Dendritic cell treated with granulocyte-macrophage colony-stimulating factor and Interleukin-4, amounts not matched to agents 40 ng/mL and 50 ng/mL, for 4 days (primary cell): Measurements from ENCODE around the gene ANKRD63.

Experiments
- H3K27ac Mint-ChIP-seq: one replicate; pipeline ENCODE4 v1.8.0; 2022; ENCODE audit warnings: mild to moderate bottlenecking, mixed read lengths
- H3K27me3 Mint-ChIP-seq: one replicate; pipeline ENCODE4 v1.8.0; 2022; ENCODE audit warnings: mild to moderate bottlenecking, mixed read lengths
- H3K36me3 Mint-ChIP-seq: one replicate; pipeline ENCODE4 v1.8.0; 2022; ENCODE audit warnings: low read depth, mixed read lengths
- H3K4me1 Mint-ChIP-seq: one replicate; pipeline ENCODE4 v1.8.0; 2022; ENCODE audit warnings: low read depth, mixed read lengths
- H3K4me3 Mint-ChIP-seq: one replicate; pipeline ENCODE4 v1.8.0; 2022; ENCODE audit warnings: mild to moderate bottlenecking, moderate library complexity, mixed read lengths
- H3K9me3 Mint-ChIP-seq: one replicate; pipeline ENCODE4 v1.8.0; 2022; ENCODE audit warnings: mixed read lengths
- intact Hi-C: fragments of 100-400 bp; cut with micrococcal nuclease; formaldehyde crosslinking; loops from one replicate; pipeline ENCODE4 v1.15.0; 2022

Gene ANKRD63

GRCh38 chr15:40274350-40275274 is 8.3 kb downstream of the ANKRD63 start:
- peaks cover 13% of the 10 kb centered on the region for H3K27me3 Mint-ChIP-seq

GRCh38 chr15:40273428-40273827 is 9.4 kb downstream of the ANKRD63 start:
- H3K27me3 Mint-ChIP-seq = peaks cover 2% of the 10 kb centered on the region
- peaks cover 38% of the 10 kb centered on the region for H3K4me1 Mint-ChIP-seq
- no peaks in the 10 kb centered on the region for H3K36me3 Mint-ChIP-seq
- no peaks in the 10 kb centered on the region for H3K9me3 Mint-ChIP-seq
- H3K27ac Mint-ChIP-seq = no peak overlapping the region
- intact Hi-C loops = no loop called here
- no peak overlapping the region for H3K4me3 Mint-ChIP-seq

More at GRCh38 chr15:40274350-40275274, 8.3 kb downstream of the ANKRD63 start:
- no peaks in the 10 kb centered on the region for H3K9me3 Mint-ChIP-seq
- H3K27ac Mint-ChIP-seq = peak overlapping the region; percentile 64
- intact Hi-C loops = loop anchor here (1.0 kb wide), 2 partner anchors 57 to 229 kb away; no protein-coding TSS in a partner anchor
- peaks cover 50% of the 10 kb centered on the region for H3K4me1 Mint-ChIP-seq
- no peak overlapping the region for H3K4me3 Mint-ChIP-seq
- no peaks in the 10 kb centered on the region for H3K36me3 Mint-ChIP-seq

GRCh38 chr15:40272485-40273056 is 10.3 kb downstream of the ANKRD63 start:
- Mint-ChIP-seq H3K4me1 (peaks cover 30% of the 10 kb centered on the region), H3K9me3 (no peaks in the 10 kb centered on the region), H3K4me3 (no peak overlapping the region), H3K27ac (no peak overlapping the region), H3K27me3 (peaks cover 2% of the 10 kb centered on the region), H3K36me3 (no peaks in the 10 kb centered on the region)
- intact Hi-C loops = no loop called here

- Mint-ChIP-seq H3K27me3 (peaks cover 2% of the 10 kb centered on the region), H3K9me3 (no peaks in the 10 kb centered on the region), H3K36me3 (no peaks in the 10 kb centered on the region), H3K4me1 (peaks cover 24% of the 10 kb centered on the region), H3K27ac (no peak overlapping the region), H3K4me3 (no peak overlapping the region)
- intact Hi-C loops = no loop called here
Measured at GRCh38 chr15:40271685-40272484, 11.0 kb downstream of the ANKRD63 start.

GRCh38 chr15:40270246-40270995 is 12.4 kb downstream of the ANKRD63 start:
- Mint-ChIP-seq H3K4me1 (peaks cover 16% of the 10 kb centered on the region), H3K4me3 (no peak overlapping the region), H3K27me3 (peaks cover 2% of the 10 kb centered on the region), H3K9me3 (no peaks in the 10 kb centered on the region), H3K36me3 (no peaks in the 10 kb centered on the region), H3K27ac (peak overlapping the region; percentile 0)
- intact Hi-C loops = no loop called here

GRCh38 chr15:40269604-40270003 is 13.3 kb downstream of the ANKRD63 start:
- H3K36me3 Mint-ChIP-seq = no peaks in the 10 kb centered on the region
- H3K9me3 Mint-ChIP-seq = no peaks in the 10 kb centered on the region
- peaks cover 11% of the 10 kb centered on the region for H3K4me1 Mint-ChIP-seq
- no peak overlapping the region for H3K4me3 Mint-ChIP-seq
- intact Hi-C loops = no loop called here
- peak overlapping the region; percentile 0 for H3K27ac Mint-ChIP-seq
- peaks cover 6% of the 10 kb centered on the region for H3K27me3 Mint-ChIP-seq

GRCh38 chr15:40267670-40268069 is 15.2 kb downstream of the ANKRD63 start:
- H3K4me3 Mint-ChIP-seq = no peak overlapping the region
- H3K27me3 Mint-ChIP-seq = peaks cover 8% of the 10 kb centered on the region
- no peaks in the 10 kb centered on the region for H3K9me3 Mint-ChIP-seq
- H3K27ac Mint-ChIP-seq = no peak overlapping the region
- H3K4me1 Mint-ChIP-seq = peaks cover 15% of the 10 kb centered on the region
- intact Hi-C loops = no loop called here
- H3K36me3 Mint-ChIP-seq = no peaks in the 10 kb centered on the region

- Mint-ChIP-seq H3K4me1 (peaks cover 15% of the 10 kb centered on the region), H3K27me3 (peaks cover 11% of the 10 kb centered on the region), H3K36me3 (no peaks in the 10 kb centered on the region), H3K9me3 (no peaks in the 10 kb centered on the region), H3K4me3 (no peak overlapping the region), H3K27ac (peak overlapping the region; percentile 15)
- intact Hi-C loops = no loop called here
Measured at GRCh38 chr15:40266828-40267304, 16.0 kb downstream of the ANKRD63 start.

- peaks cover 13% of the 10 kb centered on the region for H3K27me3 Mint-ChIP-seq
- no peaks in the 10 kb centered on the region for H3K36me3 Mint-ChIP-seq
- intact Hi-C loops = no loop called here
- H3K4me1 Mint-ChIP-seq = peaks cover 15% of the 10 kb centered on the region
- H3K4me3 Mint-ChIP-seq = no peak overlapping the region
- H3K9me3 Mint-ChIP-seq = no peaks in the 10 kb centered on the region
- no peak overlapping the region for H3K27ac Mint-ChIP-seq
Measured at GRCh38 chr15:40265875-40266274, 17.0 kb downstream of the ANKRD63 start.

- intact Hi-C loops = no loop called here
- Mint-ChIP-seq H3K4me3 (no peak overlapping the region), H3K4me1 (peaks cover 15% of the 10 kb centered on the region), H3K36me3 (no peaks in the 10 kb centered on the region), H3K9me3 (no peaks in the 10 kb centered on the region), H3K27me3 (peaks cover 13% of the 10 kb centered on the region), H3K27ac (no peak overlapping the region)
Measured at GRCh38 chr15:40265355-40265754, 17.5 kb downstream of the ANKRD63 start.

GRCh38 chr15:40264321-40265153 is 18.3 kb downstream of the ANKRD63 start:
- Mint-ChIP-seq H3K27ac (no peak overlapping the region), H3K36me3 (no peaks in the 10 kb centered on the region)

GRCh38 chr15:40263024-40263754 is 19.7 kb downstream of the ANKRD63 start:
- Mint-ChIP-seq H3K27ac (no peak overlapping the region), H3K27me3 (peaks cover 20% of the 10 kb centered on the region), H3K36me3 (no peaks in the 10 kb centered on the region), H3K4me1 (peaks cover 15% of the 10 kb centered on the region), H3K9me3 (no peaks in the 10 kb centered on the region), H3K4me3 (no peak overlapping the region)
- intact Hi-C loops = no loop called here

More at GRCh38 chr15:40264321-40265153, 18.3 kb downstream of the ANKRD63 start:
- peaks cover 13% of the 10 kb centered on the region for H3K27me3 Mint-ChIP-seq
- no peaks in the 10 kb centered on the region for H3K9me3 Mint-ChIP-seq
- H3K4me3 Mint-ChIP-seq = no peak overlapping the region
- intact Hi-C loops = no loop called here
- H3K4me1 Mint-ChIP-seq = peaks cover 15% of the 10 kb centered on the region
